SK-N-SH (cell line): ENCODE measurements around the gene SLC6A11.

Source experiments
- NFIC ChIP-seq: IDR thresholded peaks from 2 replicates; pipeline ENCODE4 v1.4.0; 2012; ENCODE audit warnings: borderline replicate concordance
- POLR2AphosphoS5 ChIP-seq: IDR thresholded peaks from 2 replicates; pipeline ENCODE4 v1.6.1; 2012; ENCODE audit warnings: low read depth, low read length
- RAD21 ChIP-seq: IDR thresholded peaks from 2 replicates; pipeline ENCODE4 v1.6.1; 2012; ENCODE audit warnings: mild to moderate bottlenecking, low read length
- SMC3 ChIP-seq: IDR thresholded peaks from 2 replicates; pipeline ENCODE4 v1.6.1; 2012; ENCODE audit warnings: low read depth, low read length, improper control_type of control experiment
- TF ChIP-seq, protein P1 (sequence below): IDR thresholded peaks from 2 replicates; pipeline ENCODE4 v1.4.0; 2012; ENCODE audit warnings: low read depth, borderline replicate concordance
- TF ChIP-seq, protein P2 (sequence below): IDR thresholded peaks from 2 replicates; pipeline ENCODE4 v1.4.0; 2012; ENCODE audit warnings: low read depth, borderline replicate concordance
- TF ChIP-seq, protein P3 (sequence below): fragments of 200-600 bp; sonication (generic); IDR thresholded peaks from 2 replicates; pipeline ENCODE4 v1.6.1; 2017; ENCODE audit warnings: antibody characterized with exemption, mild to moderate bottlenecking, moderate library complexity

DNA sequence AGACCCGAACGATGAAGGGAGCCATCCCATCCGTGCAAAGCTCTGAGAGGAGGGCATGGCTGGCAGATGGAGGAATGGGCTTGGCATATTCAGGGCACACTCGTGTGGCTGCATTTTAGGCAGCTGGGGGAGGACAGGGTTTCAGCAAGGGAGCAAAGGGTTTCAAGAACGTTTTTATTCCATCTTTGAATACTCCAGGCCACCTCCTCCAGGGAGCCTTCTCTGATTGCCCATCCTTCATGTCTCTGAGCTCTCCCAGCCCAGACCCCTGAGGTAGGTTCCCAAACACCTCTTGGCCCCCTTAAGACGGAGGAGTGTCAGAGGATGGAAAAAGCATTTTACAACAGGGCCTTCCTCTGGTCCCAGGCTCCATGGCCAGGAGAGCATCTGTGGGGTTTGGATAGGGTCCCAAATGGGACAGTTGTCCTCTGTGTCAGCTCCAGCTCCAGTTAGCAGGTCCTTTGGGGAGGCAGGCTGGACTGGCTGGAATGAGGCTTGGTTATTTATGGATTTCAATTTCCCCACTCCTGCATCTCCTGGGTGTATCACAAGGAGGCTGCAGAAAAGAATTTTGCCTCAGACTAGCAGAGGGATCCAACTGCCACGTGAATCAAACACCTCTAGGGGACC, 158.8 kb downstream of the SLC6A11 start:
- TF ChIP-seq, protein P1, sequence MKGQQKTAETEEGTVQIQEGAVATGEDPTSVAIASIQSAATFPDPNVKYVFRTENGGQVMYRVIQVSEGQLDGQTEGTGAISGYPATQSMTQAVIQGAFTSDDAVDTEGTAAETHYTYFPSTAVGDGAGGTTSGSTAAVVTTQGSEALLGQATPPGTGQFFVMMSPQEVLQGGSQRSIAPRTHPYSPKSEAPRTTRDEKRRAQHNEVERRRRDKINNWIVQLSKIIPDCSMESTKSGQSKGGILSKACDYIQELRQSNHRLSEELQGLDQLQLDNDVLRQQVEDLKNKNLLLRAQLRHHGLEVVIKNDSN: no peak
- TF ChIP-seq SMC3 (no peak), POLR2AphosphoS5 (no peak), RAD21 (no peak), NFIC (no peak)
- TF ChIP-seq, protein P2, sequence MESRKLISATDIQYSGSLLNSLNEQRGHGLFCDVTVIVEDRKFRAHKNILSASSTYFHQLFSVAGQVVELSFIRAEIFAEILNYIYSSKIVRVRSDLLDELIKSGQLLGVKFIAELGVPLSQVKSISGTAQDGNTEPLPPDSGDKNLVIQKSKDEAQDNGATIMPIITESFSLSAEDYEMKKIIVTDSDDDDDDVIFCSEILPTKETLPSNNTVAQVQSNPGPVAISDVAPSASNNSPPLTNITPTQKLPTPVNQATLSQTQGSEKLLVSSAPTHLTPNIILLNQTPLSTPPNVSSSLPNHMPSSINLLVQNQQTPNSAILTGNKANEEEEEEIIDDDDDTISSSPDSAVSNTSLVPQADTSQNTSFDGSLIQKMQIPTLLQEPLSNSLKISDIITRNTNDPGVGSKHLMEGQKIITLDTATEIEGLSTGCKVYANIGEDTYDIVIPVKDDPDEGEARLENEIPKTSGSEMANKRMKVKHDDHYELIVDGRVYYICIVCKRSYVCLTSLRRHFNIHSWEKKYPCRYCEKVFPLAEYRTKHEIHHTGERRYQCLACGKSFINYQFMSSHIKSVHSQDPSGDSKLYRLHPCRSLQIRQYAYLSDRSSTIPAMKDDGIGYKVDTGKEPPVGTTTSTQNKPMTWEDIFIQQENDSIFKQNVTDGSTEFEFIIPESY: no peak
- TF ChIP-seq, protein P3, sequence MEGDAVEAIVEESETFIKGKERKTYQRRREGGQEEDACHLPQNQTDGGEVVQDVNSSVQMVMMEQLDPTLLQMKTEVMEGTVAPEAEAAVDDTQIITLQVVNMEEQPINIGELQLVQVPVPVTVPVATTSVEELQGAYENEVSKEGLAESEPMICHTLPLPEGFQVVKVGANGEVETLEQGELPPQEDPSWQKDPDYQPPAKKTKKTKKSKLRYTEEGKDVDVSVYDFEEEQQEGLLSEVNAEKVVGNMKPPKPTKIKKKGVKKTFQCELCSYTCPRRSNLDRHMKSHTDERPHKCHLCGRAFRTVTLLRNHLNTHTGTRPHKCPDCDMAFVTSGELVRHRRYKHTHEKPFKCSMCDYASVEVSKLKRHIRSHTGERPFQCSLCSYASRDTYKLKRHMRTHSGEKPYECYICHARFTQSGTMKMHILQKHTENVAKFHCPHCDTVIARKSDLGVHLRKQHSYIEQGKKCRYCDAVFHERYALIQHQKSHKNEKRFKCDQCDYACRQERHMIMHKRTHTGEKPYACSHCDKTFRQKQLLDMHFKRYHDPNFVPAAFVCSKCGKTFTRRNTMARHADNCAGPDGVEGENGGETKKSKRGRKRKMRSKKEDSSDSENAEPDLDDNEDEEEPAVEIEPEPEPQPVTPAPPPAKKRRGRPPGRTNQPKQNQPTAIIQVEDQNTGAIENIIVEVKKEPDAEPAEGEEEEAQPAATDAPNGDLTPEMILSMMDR: no peak
